CD4-positive, alpha-beta T cell treated with Interleukin-21 for 1 hour (primary cell): ENCODE data around the gene SUGCT.

Experiments used
- DNase-seq: peaks from one replicate; pipeline ENCODE4 v3.0.0-alpha.2; 2020

SUGCT gene

GRCh38 chr7:40418983-40419382, 284.2 kb downstream of the SUGCT start:
- DNase-seq, result no peak

- no peak for DNase-seq
These were observed 285.0 kb downstream of the SUGCT start for GRCh38 chr7:40419806-40420205.

GRCh38 chr7:40421433-40421832, 286.6 kb downstream of the SUGCT start:
- no peak for DNase-seq

GRCh38 chr7:40425696-40426095, 290.9 kb downstream of the SUGCT start:
- DNase-seq, result no peak

- no peak for DNase-seq
These were observed 293.6 kb downstream of the SUGCT start for GRCh38 chr7:40428421-40428820.

GRCh38 chr7:40429826-40430225, 295.0 kb downstream of the SUGCT start:
- no peak for DNase-seq

GRCh38 chr7:40432046-40432445, 297.2 kb downstream of the SUGCT start:
- no peak for DNase-seq

GRCh38 chr7:40436710-40437109, 301.9 kb downstream of the SUGCT start:
- no peak for DNase-seq

- no peak for DNase-seq
These were observed 302.7 kb downstream of the SUGCT start for GRCh38 chr7:40437498-40437897.

GRCh38 chr7:40437936-40438634, 303.3 kb downstream of the SUGCT start:
- no peak for DNase-seq

- no peak for DNase-seq
These were observed 304.9 kb downstream of the SUGCT start for GRCh38 chr7:40439686-40440085.

GRCh38 chr7:40447345-40447744, 312.5 kb downstream of the SUGCT start:
- no peak for DNase-seq

- no peak for DNase-seq
These were observed 320.7 kb downstream of the SUGCT start for GRCh38 chr7:40455485-40455884.

GRCh38 chr7:40457776-40458480, 323.1 kb downstream of the SUGCT start:
- DNase-seq, result no peak

GRCh38 chr7:40463446-40463845, 328.6 kb downstream of the SUGCT start:
- DNase-seq, result no peak

GRCh38 chr7:40468891-40469864, 334.4 kb downstream of the SUGCT start:
- DNase-seq, result no peak

- no peak for DNase-seq
These were observed 335.3 kb downstream of the SUGCT start for GRCh38 chr7:40470091-40470592.

- no peak for DNase-seq
These were observed 336.0 kb downstream of the SUGCT start for GRCh38 chr7:40470817-40471216.

- no peak for DNase-seq
These were observed 337.1 kb downstream of the SUGCT start for GRCh38 chr7:40471891-40472290.

GRCh38 chr7:40474790-40475680, 340.2 kb downstream of the SUGCT start:
- DNase-seq, result no peak

- no peak for DNase-seq
These were observed 340.8 kb downstream of the SUGCT start for GRCh38 chr7:40475681-40475982.

GRCh38 chr7:40477094-40477493, 342.3 kb downstream of the SUGCT start:
- DNase-seq, result no peak
